Thymus (tissue), 11 donors: ENCODE data around the gene DARS2. TPM values are rescaled to one million over a fixed set of nuclear protein-coding genes. Genes with fewer than 3 reads are reported as not detected.
"Not testable (repeated sequence)": the region's sequence is repeated elsewhere in the genome, so short reads cannot be mapped to it uniquely, and the experiment has no call there.

Experiments
- DNase-seq, 9 donors: peaks; one replicate each; pipeline ENCODE4 v3.0.0-alpha.2; 2013; ENCODE audit warnings: low spot score in 9 of 9, low read depth in 6 of 9, missing footprints in 1 of 9
- H3K27ac ChIP-seq, 2 donors: one replicate each; pipeline ENCODE4 v1.5.1; 2013; ENCODE audit warnings: control low read depth in 1 of 2, low read depth in 1 of 2, low read length in 1 of 2, mild to moderate bottlenecking in 1 of 2, moderate library complexity in 1 of 2
- H3K27me3 ChIP-seq, 2 donors: one replicate each; pipeline ENCODE4 v1.5.1; 2013; ENCODE audit warnings: low read length in 1 of 2; ENCODE audit not compliant: control insufficient read depth in 2 of 2, insufficient read depth in 1 of 2
- H3K36me3 ChIP-seq, 2 donors: one replicate each; pipeline ENCODE4 v1.5.1; 2013; ENCODE audit warnings: low read length in 1 of 2, mild to moderate bottlenecking in 1 of 2, moderate library complexity in 1 of 2; ENCODE audit not compliant: control insufficient read depth in 2 of 2, insufficient read depth in 2 of 2
- H3K4me1 ChIP-seq, 2 donors: one replicate each; pipeline ENCODE4 v1.5.1; 2013; ENCODE audit warnings: low read length in 2 of 2; ENCODE audit not compliant: control insufficient read depth in 2 of 2, insufficient read depth in 2 of 2
- H3K4me3 ChIP-seq, 2 donors: one replicate each; pipeline ENCODE4 v1.5.1; 2013; ENCODE audit warnings: low read length in 2 of 2, control low read depth in 1 of 2, mild to moderate bottlenecking in 1 of 2
- H3K9me3 ChIP-seq, 2 donors: one replicate each; pipeline ENCODE4 v1.5.1; 2013; ENCODE audit warnings: low read length in 1 of 2, mild to moderate bottlenecking in 1 of 2; ENCODE audit not compliant: control insufficient read depth in 2 of 2, insufficient read depth in 1 of 2
- WGBS: extraction: QIAGEN DNeasy Blood & Tissue Kit; methylation state at CpG from one replicate; pipeline ENCODE4 v1.1.7; 2013; 5-methylcytosine and 5-hydroxymethylcytosine counted together
- polyA plus RNA-seq: library from polyadenylated mRNA; stranded (reverse); fragments of 200-250 nt; gene quantifications from one replicate; pipeline ENCODE4 v1.2.3, GENCODE V29; 2013
- total RNA-seq: library from RNA; stranded (reverse); fragments of 120-200 nt; gene quantifications from one replicate; pipeline ENCODE4 v1.2.4, GENCODE V29; 2013
- donor health status: healthy.

DARS2 gene
- total and polyA plus RNA-seq, 2 donors = 8.0 to 14.4 TPM

DNA sequence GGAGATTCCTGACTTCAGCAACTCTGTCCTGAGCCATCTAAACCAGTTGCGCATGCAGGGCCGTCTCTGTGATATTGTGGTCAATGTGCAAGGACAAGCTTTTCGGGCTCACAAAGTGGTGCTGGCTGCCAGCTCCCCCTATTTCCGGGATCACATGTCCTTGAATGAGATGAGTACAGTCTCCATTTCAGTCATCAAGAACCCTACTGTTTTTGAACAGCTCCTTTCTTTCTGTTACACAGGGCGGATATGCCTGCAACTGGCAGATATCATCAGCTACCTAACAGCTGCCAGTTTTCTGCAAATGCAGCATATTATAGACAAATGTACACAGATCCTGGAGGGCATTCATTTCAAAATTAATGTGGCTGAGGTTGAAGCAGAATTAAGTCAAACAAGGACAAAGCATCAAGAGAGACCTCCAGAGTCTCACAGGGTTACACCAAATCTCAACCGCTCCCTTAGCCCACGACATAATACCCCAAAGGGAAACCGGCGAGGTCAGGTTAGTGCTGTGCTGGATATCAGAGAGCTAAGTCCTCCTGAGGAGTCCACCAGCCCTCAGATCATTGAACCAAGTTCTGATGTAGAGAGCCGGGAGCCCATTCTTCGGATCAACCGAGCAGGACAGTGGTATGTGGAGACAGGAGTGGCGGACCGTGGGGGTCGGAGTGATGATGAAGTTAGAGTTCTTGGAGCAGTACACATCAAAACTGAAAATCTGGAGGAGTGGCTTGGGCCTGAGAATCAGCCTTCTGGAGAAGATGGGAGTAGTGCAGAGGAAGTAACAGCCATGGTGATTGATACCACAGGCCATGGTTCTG lies 46.0 kb downstream of the DARS2 start:
- Histone ChIP-seq H3K4me1 (peaks cover 0 to 3% of the 10 kb centered on the region in 2 donors), H3K27ac (peak overlapping the region; percentile 45 to 84), H3K27me3 (no peaks in the 10 kb centered on the region), H3K36me3 (peaks cover 8 to 29% of the 10 kb centered on the region in 2 donors), H3K9me3 (no peaks in the 10 kb centered on the region), H3K4me3 (no peak overlapping the region)
- 85% methylated on average over 15 of the region's 15 CpGs for WGBS
- DNase-seq = peak in 2 of 9 donors; percentile 17 to 42

DNA sequence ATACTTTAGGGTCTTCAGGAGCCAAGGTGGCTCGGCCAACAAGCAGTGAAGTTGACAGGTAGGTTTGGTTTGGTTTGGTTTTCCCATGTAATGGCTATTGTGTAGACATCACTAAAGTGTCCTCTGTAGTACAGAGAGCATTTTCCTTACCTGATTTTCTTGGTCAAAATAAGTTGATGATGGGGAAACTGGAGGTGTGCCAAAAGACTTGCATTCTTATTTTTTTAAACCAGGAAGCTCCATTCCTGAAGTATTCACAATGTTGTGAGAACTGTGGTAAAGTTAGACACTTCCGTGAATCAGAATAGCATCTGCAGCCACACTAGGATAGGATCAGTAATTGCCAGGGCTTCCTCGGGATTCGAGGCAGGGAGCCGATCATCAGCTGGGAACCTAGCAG lies 46.6 kb downstream of the DARS2 start:
- Histone ChIP-seq H3K36me3 (peaks cover 12 to 24% of the 10 kb centered on the region in 2 donors), H3K4me3 (no peak overlapping the region), H3K9me3 (no peaks in the 10 kb centered on the region), H3K27me3 (no peaks in the 10 kb centered on the region), H3K27ac (peak overlapping the region in 1 of 2 donors; percentile 84), H3K4me1 (peaks cover 0 to 3% of the 10 kb centered on the region in 2 donors)
- WGBS = 92% methylated on average over 5 of the region's 5 CpGs
- DNase-seq = no peak

DNA sequence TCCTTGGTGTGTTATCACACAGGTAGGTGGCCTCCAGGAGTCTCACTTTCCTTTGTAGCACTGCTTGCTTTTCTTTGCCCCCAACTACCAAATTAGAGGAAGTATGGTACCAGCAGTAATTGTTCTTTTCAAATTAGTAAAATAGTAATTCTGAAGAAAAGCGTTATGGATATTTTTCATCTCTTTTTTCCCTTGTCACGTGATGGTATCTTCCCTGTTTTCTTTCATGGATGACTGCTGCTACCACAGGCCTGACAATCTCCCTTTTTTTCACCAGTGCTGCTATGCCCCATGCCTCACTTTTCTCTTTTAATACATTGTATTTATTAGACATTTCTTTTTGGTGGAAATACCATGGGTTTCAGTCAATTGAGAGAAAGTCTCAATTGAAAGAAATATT lies 47.0 kb downstream of the DARS2 start:
- 91% methylated on average over 2 of the region's 2 CpGs for WGBS
- no peak for DNase-seq
- Histone ChIP-seq H3K36me3 (peaks cover 12 to 20% of the 10 kb centered on the region in 2 donors), H3K27me3 (no peaks in the 10 kb centered on the region), H3K27ac (no peak overlapping the region), H3K9me3 (no peaks in the 10 kb centered on the region), H3K4me1 (peaks cover 0 to under 1% of the 10 kb centered on the region in 2 donors), H3K4me3 (no peak overlapping the region)

DNA sequence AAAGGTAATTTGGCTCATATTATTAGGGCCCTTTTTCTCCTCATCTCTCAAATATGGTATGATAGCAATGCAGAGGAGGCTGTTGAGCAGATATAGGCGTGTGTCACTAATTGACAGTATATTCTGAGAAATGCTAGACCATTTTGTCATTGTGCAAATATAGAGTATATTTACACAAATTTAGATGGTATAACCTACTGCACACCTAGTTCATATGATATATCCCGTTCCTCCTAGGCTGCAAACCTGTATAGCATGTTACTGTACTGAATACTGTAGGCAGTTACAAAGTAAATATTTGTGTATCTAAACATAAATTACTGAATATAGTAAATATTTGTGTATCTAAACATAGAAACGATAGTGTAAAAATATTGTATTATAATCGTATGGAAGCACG lies 52.3 kb downstream of the DARS2 start:
- H3K9me3 ChIP-seq = no peaks in the 10 kb centered on the region
- no peaks in the 10 kb centered on the region for H3K27me3 ChIP-seq
- no peak for DNase-seq
- no peaks in the 10 kb centered on the region for H3K4me1 ChIP-seq
- H3K36me3 ChIP-seq = peaks cover 5 to 9% of the 10 kb centered on the region in 2 donors
- H3K27ac ChIP-seq = no peak overlapping the region
- 98% methylated on average over 5 of the region's 5 CpGs for WGBS
- no peak overlapping the region for H3K4me3 ChIP-seq

DNA sequence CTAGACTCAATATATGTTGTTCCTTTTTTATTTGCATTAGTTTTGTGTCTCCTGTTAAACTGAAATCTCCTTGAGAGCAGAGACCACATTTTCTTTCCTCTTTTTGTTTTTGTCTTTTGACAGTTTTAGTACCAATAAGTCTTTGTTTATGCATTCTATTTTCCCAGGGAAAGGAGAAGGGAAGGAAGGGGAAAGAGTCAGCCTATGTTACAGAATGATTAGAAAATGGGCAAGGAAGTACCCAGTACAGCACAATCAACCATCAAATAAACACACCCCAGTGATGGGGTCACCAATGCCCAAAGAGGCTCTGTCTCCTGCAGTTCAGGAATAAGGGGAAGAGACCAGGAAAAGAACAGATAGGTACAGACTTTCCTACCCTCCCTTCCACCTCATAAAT lies 53.8 kb downstream of the DARS2 start:
- H3K27ac ChIP-seq = no peak overlapping the region
- peaks cover 5 to 9% of the 10 kb centered on the region in 2 donors for H3K36me3 ChIP-seq
- H3K9me3 ChIP-seq = no peaks in the 10 kb centered on the region
- H3K27me3 ChIP-seq = no peaks in the 10 kb centered on the region
- no peaks in the 10 kb centered on the region for H3K4me1 ChIP-seq
- no peak for DNase-seq
- H3K4me3 ChIP-seq = no peak overlapping the region

DNA sequence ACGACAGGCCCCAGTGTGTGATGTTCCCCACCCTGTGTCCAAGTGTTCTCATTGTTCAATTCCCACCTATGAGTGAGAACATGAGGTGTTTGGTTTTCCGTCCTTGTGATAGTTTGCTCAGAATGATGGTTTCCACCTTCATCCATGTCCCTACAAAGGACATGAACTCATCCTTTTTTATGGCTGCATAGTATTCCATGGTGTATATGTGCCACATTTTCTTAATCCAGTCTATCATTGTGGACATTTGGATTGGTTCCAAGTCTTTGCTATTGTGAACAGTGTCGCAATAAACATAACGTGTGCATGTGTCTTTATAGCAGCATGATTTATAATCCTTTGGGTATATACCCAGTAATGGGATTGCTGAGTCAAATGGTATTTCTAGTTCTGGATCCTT lies 56.6 kb downstream of the DARS2 start:
- not testable (repeated sequence) for H3K27ac ChIP-seq, H3K27me3 ChIP-seq, H3K4me3 ChIP-seq, H3K4me1 ChIP-seq, H3K9me3 ChIP-seq, DNase-seq
- 90% methylated on average over 4 of the region's 4 CpGs for WGBS
- H3K36me3 ChIP-seq = peaks cover 9 to 12% of the 10 kb centered on the region in 2 donors

DNA sequence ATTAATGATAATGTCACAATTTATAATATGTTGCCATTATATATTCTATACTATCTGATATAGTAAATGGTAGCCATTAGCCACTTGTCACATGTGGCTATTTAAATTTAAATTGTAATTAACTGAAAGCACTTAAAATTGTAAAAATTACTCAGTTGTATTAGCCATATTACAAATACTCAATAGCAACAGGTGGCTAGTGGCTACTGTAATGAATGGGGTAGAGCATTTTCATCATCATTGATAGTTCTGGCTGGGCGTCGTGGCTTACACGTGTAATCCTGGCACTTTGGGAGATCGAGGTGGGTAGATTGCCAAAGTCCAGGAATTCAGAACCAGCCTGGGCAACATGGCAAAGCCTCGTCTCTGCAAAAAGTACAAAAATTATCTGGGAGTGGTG lies 60.2 kb downstream of the DARS2 start:
- Histone ChIP-seq H3K9me3 (no peaks in the 10 kb centered on the region), H3K4me1 (no peaks in the 10 kb centered on the region), H3K4me3 (no peak overlapping the region), H3K27ac (no peak overlapping the region), H3K27me3 (no peaks in the 10 kb centered on the region), H3K36me3 (peaks cover 12 to 13% of the 10 kb centered on the region in 2 donors)
- 97% methylated on average over 5 of the region's 5 CpGs for WGBS
- no peak for DNase-seq

DNA sequence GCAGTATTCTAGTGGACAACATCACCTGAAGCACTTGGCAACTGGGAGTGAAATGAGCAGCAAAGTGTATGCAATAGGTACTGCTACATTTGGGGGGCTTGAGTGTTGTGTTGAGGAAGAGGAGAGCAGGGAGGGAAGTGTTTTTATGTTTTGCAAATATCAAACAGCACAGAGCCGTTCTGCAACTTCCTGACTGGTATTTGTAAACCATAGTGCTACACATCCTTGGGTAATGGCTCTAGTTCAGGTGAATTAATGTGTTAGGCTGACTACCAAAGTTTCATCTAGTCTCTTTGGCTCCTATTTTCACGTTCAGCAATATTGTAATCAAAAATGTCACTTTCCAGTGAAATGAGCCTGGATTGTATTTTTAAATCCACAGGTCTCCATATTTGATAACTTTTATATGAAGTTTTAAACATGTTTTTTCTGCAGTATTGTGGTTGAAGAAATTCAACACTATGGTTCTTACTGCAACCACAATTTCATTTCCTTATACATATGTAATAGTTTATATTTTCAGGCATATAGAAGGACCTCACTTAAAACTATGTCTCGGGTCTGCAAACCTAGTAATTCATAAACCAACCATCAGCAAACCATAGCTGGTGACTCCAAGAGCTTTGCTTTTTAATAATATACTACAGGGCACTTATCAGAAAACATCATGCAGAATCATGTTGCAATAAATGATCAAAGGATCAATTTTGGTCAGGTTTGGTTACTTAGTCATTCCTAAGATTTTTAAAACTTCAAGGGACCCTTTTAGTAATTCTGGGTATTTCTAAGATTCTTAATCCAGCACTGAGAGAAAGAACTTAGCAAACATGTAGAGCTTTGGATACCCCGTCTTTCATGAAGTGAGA lies 62.5 kb downstream of the DARS2 start:
- peak overlapping the region in 1 of 2 donors; percentile 66 for H3K27ac ChIP-seq

DNA sequence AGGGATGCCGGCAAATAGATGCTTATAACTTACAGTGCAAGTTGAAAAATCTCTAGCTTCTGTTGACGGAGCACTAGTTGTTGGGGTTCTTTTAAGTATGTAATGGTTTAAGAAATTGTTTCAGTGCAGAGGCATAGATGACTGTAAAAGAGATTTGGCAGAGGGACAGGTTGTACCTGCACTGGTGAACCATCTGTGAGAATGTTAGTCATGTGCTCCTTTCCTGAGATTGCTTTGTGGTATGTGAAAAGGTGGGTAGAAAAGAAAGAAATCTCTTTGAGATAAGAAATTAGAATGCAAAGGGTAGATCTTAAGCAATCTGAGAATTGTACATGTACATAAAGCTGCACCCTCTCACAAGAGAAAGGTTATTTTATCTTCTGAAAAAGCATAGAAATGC lies 63.2 kb downstream of the DARS2 start:
- no peak for DNase-seq
- Histone ChIP-seq H3K9me3 (no peaks in the 10 kb centered on the region), H3K27ac (peak overlapping the region in 1 of 2 donors; percentile 36), H3K27me3 (no peaks in the 10 kb centered on the region), H3K4me1 (no peaks in the 10 kb centered on the region), H3K4me3 (no peak overlapping the region), H3K36me3 (peaks cover 11 to 12% of the 10 kb centered on the region in 2 donors)
- 89% methylated on average over 2 of the region's 2 CpGs for WGBS

More for the DNA sequence above, 62.5 kb downstream of the DARS2 start:
- WGBS = 82% methylated on average over 4 of the region's 4 CpGs
- H3K27me3 ChIP-seq = no peaks in the 10 kb centered on the region
- no peaks in the 10 kb centered on the region for H3K9me3 ChIP-seq
- H3K36me3 ChIP-seq = peaks cover 11 to 12% of the 10 kb centered on the region in 2 donors
- H3K4me3 ChIP-seq = no peak overlapping the region
- no peaks in the 10 kb centered on the region for H3K4me1 ChIP-seq
- no peak for DNase-seq
